PC-9 (cell line): ENCODE data around the gene VCAN.

ENCODE experiments used
- CTCF ChIP-seq: fragments of 200-600 bp; sonication (generic); conservative IDR thresholded peaks from 2 replicates; pipeline ENCODE4 v1.6.1; 2017; ENCODE audit warnings: mixed run types, antibody characterized with exemption, mild to moderate bottlenecking, moderate library complexity
- EZH2 ChIP-seq: fragments of 200-600 bp; sonication (generic); IDR thresholded peaks from 2 replicates; pipeline ENCODE4 v1.8.0; 2017; ENCODE audit warnings: antibody characterized with exemption, low read depth

DNA sequence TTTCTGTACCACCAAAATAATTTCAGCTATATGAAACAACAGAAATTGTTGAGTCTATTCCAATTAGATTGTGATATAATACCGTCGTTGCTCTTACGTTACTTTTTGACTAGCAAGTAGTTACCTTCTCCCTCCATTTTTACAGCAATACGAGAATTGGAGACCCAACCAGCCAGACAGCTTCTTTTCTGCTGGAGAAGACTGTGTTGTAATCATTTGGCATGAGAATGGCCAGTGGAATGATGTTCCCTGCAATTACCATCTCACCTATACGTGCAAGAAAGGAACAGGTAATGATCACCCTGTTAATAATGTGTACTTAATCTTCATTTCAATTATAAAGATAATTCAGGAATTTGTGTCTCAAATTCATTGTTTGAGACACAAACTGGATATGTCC, 100.7 kb downstream of the VCAN start:
- no peak for TF ChIP-seq CTCF
- no peak for TF ChIP-seq EZH2
